Measurements from ENCODE around the gene DTX4.

DNA sequence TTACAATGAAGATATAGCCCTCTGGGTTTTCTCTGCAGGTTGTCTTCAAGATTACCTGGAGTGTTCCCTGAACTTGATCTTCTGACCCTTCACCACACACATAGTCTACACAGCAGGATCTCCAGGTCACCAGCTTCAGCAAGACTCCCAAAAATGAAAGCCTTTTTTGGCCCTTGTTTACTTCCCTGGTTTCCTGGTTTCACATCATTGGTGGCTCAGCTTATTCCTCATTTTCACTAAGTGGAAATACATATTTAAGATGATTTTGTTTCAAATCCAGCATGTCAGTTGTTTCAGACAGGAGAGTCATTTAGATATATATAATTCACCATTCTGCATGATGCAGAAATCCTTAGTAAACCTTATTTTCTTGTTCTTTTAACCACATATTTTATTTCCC is 82.4 kb downstream of the DTX4 start:
- TF ChIP-seq CTCF (conservative IDR thresholded peaks at IDR 0.05; ENCODE audit: low read depth, low read length): no peak
- TF ChIP-seq EZH2 (IDR thresholded peaks at IDR 0.05; ENCODE audit: borderline replicate concordance, low read depth, low read length, poor library complexity, severe bottlenecking): no peak
